Epithelial cell of proximal tubule (primary cell): ENCODE results near the gene DYNC2H1. TPM values are rescaled to one million over a fixed set of nuclear protein-coding genes. Genes with fewer than 3 reads are reported as not detected.

Experiments
- DNase-seq: peaks from one replicate; pipeline ENCODE4 v3.0.0-alpha.2; 2011; ENCODE audit warnings: low read depth
- H3K4me3 ChIP-seq: 2 replicates; pipeline ENCODE4 v1.5.1; 2011; ENCODE audit warnings: low read depth, mild to moderate bottlenecking, low read length
- CTCF ChIP-seq: conservative IDR thresholded peaks from 2 replicates; pipeline ENCODE4 v1.5.1; 2012; ENCODE audit warnings: low read depth, mild to moderate bottlenecking, low read length
- total RNA-seq: library from RNA; depleted of rRNA; stranded (reverse); fragments of >200 nt; gene quantifications from 2 replicates; pipeline ENCODE4 v1.2.3, GENCODE V29; 2015

The DYNC2H1 gene
- total RNA-seq, 1 donor from 2014 or later = 13.5 TPM

- TF ChIP-seq CTCF = no peak
- no peak overlapping the region for H3K4me3 ChIP-seq
- no peak for DNase-seq
These were observed 32.9 kb upstream of the DYNC2H1 start for GRCh38 chr11:103076361-103076760.

- TF ChIP-seq CTCF = no peak
- no peak for DNase-seq
These were observed 31.7 kb upstream of the DYNC2H1 start for GRCh38 chr11:103077554-103077953.

GRCh38 chr11:103078710-103079109 is 30.5 kb upstream of the DYNC2H1 start:
- no peak for TF ChIP-seq CTCF
- no peak overlapping the region for H3K4me3 ChIP-seq
- DNase-seq = no peak

More at GRCh38 chr11:103077554-103077953, 31.7 kb upstream of the DYNC2H1 start:
- H3K4me3 ChIP-seq = no peak overlapping the region

GRCh38 chr11:103079833-103080232 is 29.4 kb upstream of the DYNC2H1 start:
- H3K4me3 ChIP-seq = no peak overlapping the region
- DNase-seq = no peak
- no peak for TF ChIP-seq CTCF

- DNase-seq = no peak
- no peak for TF ChIP-seq CTCF
- H3K4me3 ChIP-seq = no peak overlapping the region
These were observed 23.4 kb upstream of the DYNC2H1 start for GRCh38 chr11:103085758-103086365.

GRCh38 chr11:103086461-103086860 is 22.8 kb upstream of the DYNC2H1 start:
- no peak for DNase-seq
- no peak overlapping the region for H3K4me3 ChIP-seq
- no peak for TF ChIP-seq CTCF
